ENCODE data around the gene NOB1.

Gene NOB1

GRCh38 chr16:69718111-69718764, 36.5 kb downstream of the NOB1 start:
- no peak for DNase-seq

- no peak for DNase-seq
Measured at GRCh38 chr16:69717066-69717465, 37.7 kb downstream of the NOB1 start.

- DNase-seq = no peak
Measured at GRCh38 chr16:69712914-69713581, 41.7 kb downstream of the NOB1 start.

GRCh38 chr16:69712277-69712676, 42.4 kb downstream of the NOB1 start:
- no peak for DNase-seq

GRCh38 chr16:69711115-69711740, 43.5 kb downstream of the NOB1 start:
- no peak for DNase-seq

- peak in 1 of 2 donors; percentile 67 for DNase-seq
Measured at GRCh38 chr16:69709456-69710084, 45.2 kb downstream of the NOB1 start.

GRCh38 chr16:69707920-69708683, 46.6 kb downstream of the NOB1 start:
- no peak for DNase-seq

GRCh38 chr16:69706975-69707340, 47.8 kb downstream of the NOB1 start:
- no peak for DNase-seq

- no peak for DNase-seq
Measured at GRCh38 chr16:69706256-69706974, 48.3 kb downstream of the NOB1 start.

GRCh38 chr16:69703638-69704037, 51.1 kb downstream of the NOB1 start:
- DNase-seq = no peak

- no peak for DNase-seq
Measured at GRCh38 chr16:69701866-69702265, 52.9 kb downstream of the NOB1 start.

- DNase-seq = no peak
Measured at GRCh38 chr16:69701452-69701851, 53.3 kb downstream of the NOB1 start.

- DNase-seq = no peak
Measured at GRCh38 chr16:69699915-69700314, 54.8 kb downstream of the NOB1 start.

GRCh38 chr16:69698404-69698803, 56.3 kb downstream of the NOB1 start:
- DNase-seq = no peak

- DNase-seq = no peak
Measured at GRCh38 chr16:69693916-69694315, 60.8 kb downstream of the NOB1 start.

GRCh38 chr16:69691980-69692911, 62.5 kb downstream of the NOB1 start:
- DNase-seq = no peak
